HEK293 (cell line): Measurements from ENCODE around the gene C1D.

Experiments
- ZNF274 ChIP-seq, 2 experiments: fragments of 200-500 bp in 1 of 2; fragments of 450-650 bp in 1 of 2; sonication (Bioruptor generic) in 1 of 2; formaldehyde crosslinking in 1 of 2; IDR thresholded peaks; 2 replicates each; pipeline versions ENCODE4 v1.5.1 to v1.6.1; 2014 to 2016; ENCODE audit warnings: borderline replicate concordance in 1 of 2, inconsistent platforms in 1 of 2, low read length in 1 of 2, missing biosample characterization in 1 of 2, missing genetic modification characterization in 1 of 2
- ZNF292 ChIP-seq: fragments of 450-650 bp; formaldehyde crosslinking; IDR thresholded peaks from 2 replicates; pipeline ENCODE4 v1.5.1; 2016; ENCODE audit warnings: low read depth, missing biosample characterization, missing genetic modification characterization, borderline replicate concordance
- ZNF658 ChIP-seq: fragments of 450-650 bp; formaldehyde crosslinking; IDR thresholded peaks from 2 replicates; pipeline ENCODE4; 2016; ENCODE audit warnings: missing biosample characterization, missing genetic modification characterization
- ZNF677 ChIP-seq: fragments of 450-650 bp; IDR thresholded peaks from 2 replicates; pipeline ENCODE4 v1.5.0; 2018; ENCODE audit warnings: missing biosample characterization, mild to moderate bottlenecking, missing genetic modification characterization, moderate library complexity
- TF ChIP-seq, protein P1 (sequence below): fragments of 450-650 bp; formaldehyde crosslinking; IDR thresholded peaks from 2 replicates; pipeline ENCODE4 v1.5.1; 2016; ENCODE audit warnings: missing biosample characterization, missing genetic modification characterization

DNA sequence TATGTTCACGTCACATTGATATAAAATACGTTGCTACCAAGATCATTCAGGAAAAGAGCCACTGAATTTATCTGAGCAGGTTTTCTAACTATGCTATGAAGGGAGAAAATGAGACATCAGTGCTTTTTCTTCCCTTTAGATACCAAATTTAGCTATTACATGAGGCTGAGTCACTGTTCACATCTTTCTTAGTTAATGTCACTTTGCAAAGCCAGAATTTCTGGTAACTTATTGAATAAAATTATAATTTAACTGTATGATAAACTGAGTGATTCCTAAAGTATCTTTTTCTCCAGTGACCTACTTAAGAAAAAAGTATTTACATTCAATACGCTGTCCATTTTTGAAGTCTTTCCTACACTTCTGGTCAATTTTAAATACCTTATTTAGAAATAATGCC lies 22.7 kb downstream of the C1D start:
- TF ChIP-seq ZNF658 (tag by site-specific recombination) = no peak
- no peak for TF ChIP-seq ZNF292
- TF ChIP-seq, protein P1, sequence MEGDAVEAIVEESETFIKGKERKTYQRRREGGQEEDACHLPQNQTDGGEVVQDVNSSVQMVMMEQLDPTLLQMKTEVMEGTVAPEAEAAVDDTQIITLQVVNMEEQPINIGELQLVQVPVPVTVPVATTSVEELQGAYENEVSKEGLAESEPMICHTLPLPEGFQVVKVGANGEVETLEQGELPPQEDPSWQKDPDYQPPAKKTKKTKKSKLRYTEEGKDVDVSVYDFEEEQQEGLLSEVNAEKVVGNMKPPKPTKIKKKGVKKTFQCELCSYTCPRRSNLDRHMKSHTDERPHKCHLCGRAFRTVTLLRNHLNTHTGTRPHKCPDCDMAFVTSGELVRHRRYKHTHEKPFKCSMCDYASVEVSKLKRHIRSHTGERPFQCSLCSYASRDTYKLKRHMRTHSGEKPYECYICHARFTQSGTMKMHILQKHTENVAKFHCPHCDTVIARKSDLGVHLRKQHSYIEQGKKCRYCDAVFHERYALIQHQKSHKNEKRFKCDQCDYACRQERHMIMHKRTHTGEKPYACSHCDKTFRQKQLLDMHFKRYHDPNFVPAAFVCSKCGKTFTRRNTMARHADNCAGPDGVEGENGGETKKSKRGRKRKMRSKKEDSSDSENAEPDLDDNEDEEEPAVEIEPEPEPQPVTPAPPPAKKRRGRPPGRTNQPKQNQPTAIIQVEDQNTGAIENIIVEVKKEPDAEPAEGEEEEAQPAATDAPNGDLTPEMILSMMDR = no peak
- no peak for TF ChIP-seq ZNF677
- no peak for TF ChIP-seq ZNF274 (IDR thresholded peaks at IDR 0.05; ENCODE audit: low read length)
- TF ChIP-seq ZNF274 (tag by site-specific recombination; IDR thresholded peaks at IDR 0.05; ENCODE audit: borderline replicate concordance) = no peak
